DND-41 (cell line): ENCODE data around the gene GABRA1.

Source experiments
- ATAC-seq: fragments of 200-7000 bp; cut with Tn5 transposase; 3 replicates; pipeline ENCODE4 v1.9.1; 2021; ENCODE audit warnings: low read depth; ENCODE audit not compliant: insufficient read depth
- DNase-seq: peaks from one replicate; pipeline ENCODE4 v3.0.0-alpha.2; 2020
- H2AFZ ChIP-seq: 2 replicates; pipeline ENCODE4 v1.6.0; 2012; ENCODE audit warnings: low read depth, low read length
- H3K27ac ChIP-seq: 2 replicates; pipeline ENCODE4 v1.5.1; 2012; ENCODE audit warnings: low read length, inconsistent platforms
- H3K27me3 ChIP-seq: fragments of 200-600 bp; sonication (generic); 2 replicates; pipeline ENCODE4 v1.6.0; 2012; ENCODE audit warnings: low read length, mild to moderate bottlenecking, inconsistent platforms; ENCODE audit not compliant: insufficient read depth, poor library complexity
- H3K36me3 ChIP-seq: 2 replicates; pipeline ENCODE4 v1.5.1; 2012; ENCODE audit warnings: low read length, inconsistent platforms; ENCODE audit not compliant: insufficient read depth
- H3K4me1 ChIP-seq: 2 replicates; pipeline ENCODE4 v1.5.1; 2012; ENCODE audit warnings: mild to moderate bottlenecking, low read length; ENCODE audit not compliant: insufficient read depth
- H3K4me2 ChIP-seq: 2 replicates; pipeline ENCODE4 v1.6.0; 2012; ENCODE audit warnings: mild to moderate bottlenecking, moderate library complexity, low read length, inconsistent platforms; ENCODE audit not compliant: insufficient read depth
- H3K4me3 ChIP-seq, 2 experiments: fragments of 200-600 bp in 1 of 2; shearing (Covaris generic) in 1 of 2; 2 replicates each; pipeline ENCODE4 v1.5.1; 2012 to 2016; ENCODE audit warnings: inconsistent platforms in 2 of 2, low read length in 2 of 2, mild to moderate bottlenecking in 2 of 2, low read depth in 1 of 2, moderate library complexity in 1 of 2
- H3K79me2 ChIP-seq: 2 replicates; pipeline ENCODE4 v1.6.0; 2012; ENCODE audit warnings: low read length, inconsistent platforms; ENCODE audit not compliant: insufficient read depth
- H3K9ac ChIP-seq: 2 replicates; pipeline ENCODE4 v1.6.0; 2012; ENCODE audit warnings: low read depth, mild to moderate bottlenecking, inconsistent platforms, low read length, moderate library complexity
- H3K9me3 ChIP-seq: 2 replicates; pipeline ENCODE4 v1.5.1; 2012; ENCODE audit warnings: low read length, moderate library complexity, mild to moderate bottlenecking, inconsistent platforms; ENCODE audit not compliant: insufficient read depth, severe bottlenecking
- H4K20me1 ChIP-seq: 2 replicates; pipeline ENCODE4 v1.6.0; 2012; ENCODE audit warnings: low read length; ENCODE audit not compliant: insufficient read depth
- EZH2 ChIP-seq: IDR thresholded peaks from 3 replicates; pipeline ENCODE4 v1.6.1; 2012; ENCODE audit warnings: borderline replicate concordance, low read depth, mild to moderate bottlenecking, moderate library complexity, low read length, inconsistent platforms; ENCODE audit not compliant: severe bottlenecking
- TF ChIP-seq, protein P1 (sequence below): IDR thresholded peaks from 2 replicates; pipeline ENCODE4 v1.5.1; 2012; ENCODE audit warnings: borderline replicate concordance, low read length, moderate library complexity, mild to moderate bottlenecking; ENCODE audit not compliant: poor library complexity, severe bottlenecking; ENCODE audit errors: extremely low read depth

Gene GABRA1

DNA sequence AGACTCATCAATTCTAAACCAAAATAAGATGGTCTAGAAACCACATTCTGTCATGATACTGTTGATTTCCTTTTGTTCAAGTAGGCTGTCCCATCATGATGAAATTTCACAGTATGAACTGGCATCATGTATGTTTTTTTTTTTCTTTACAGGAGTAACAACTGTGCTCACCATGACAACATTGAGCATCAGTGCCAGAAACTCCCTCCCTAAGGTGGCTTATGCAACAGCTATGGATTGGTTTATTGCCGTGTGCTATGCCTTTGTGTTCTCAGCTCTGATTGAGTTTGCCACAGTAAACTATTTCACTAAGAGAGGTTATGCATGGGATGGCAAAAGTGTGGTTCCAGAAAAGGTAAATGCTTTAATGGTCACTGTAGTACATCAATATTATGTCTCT is 47.6 kb downstream of the GABRA1 start:
- no peak overlapping the region for H3K27ac ChIP-seq
- no peaks in the 10 kb centered on the region for H3K36me3 ChIP-seq
- TF ChIP-seq EZH2 = no peak
- TF ChIP-seq, protein P1, sequence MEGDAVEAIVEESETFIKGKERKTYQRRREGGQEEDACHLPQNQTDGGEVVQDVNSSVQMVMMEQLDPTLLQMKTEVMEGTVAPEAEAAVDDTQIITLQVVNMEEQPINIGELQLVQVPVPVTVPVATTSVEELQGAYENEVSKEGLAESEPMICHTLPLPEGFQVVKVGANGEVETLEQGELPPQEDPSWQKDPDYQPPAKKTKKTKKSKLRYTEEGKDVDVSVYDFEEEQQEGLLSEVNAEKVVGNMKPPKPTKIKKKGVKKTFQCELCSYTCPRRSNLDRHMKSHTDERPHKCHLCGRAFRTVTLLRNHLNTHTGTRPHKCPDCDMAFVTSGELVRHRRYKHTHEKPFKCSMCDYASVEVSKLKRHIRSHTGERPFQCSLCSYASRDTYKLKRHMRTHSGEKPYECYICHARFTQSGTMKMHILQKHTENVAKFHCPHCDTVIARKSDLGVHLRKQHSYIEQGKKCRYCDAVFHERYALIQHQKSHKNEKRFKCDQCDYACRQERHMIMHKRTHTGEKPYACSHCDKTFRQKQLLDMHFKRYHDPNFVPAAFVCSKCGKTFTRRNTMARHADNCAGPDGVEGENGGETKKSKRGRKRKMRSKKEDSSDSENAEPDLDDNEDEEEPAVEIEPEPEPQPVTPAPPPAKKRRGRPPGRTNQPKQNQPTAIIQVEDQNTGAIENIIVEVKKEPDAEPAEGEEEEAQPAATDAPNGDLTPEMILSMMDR = no peak
- no peak for ATAC-seq
- no peak overlapping the region for H3K9ac ChIP-seq
- H3K4me2 ChIP-seq = no peak overlapping the region
- no peaks in the 10 kb centered on the region for H3K9me3 ChIP-seq
- DNase-seq = no peak
- H2AFZ ChIP-seq = no peak overlapping the region
- no peaks in the 10 kb centered on the region for H3K4me1 ChIP-seq
- H4K20me1 ChIP-seq = no peaks in the 10 kb centered on the region
- H3K4me3 ChIP-seq = no peak overlapping the region
- no peaks in the 10 kb centered on the region for H3K27me3 ChIP-seq
- no peaks in the 10 kb centered on the region for H3K79me2 ChIP-seq

- H3K9me3 ChIP-seq = no peaks in the 10 kb centered on the region
- no peak overlapping the region for H3K27ac ChIP-seq
- H3K4me1 ChIP-seq = no peaks in the 10 kb centered on the region
- H3K9ac ChIP-seq = no peak overlapping the region
- no peak for DNase-seq
- no peaks in the 10 kb centered on the region for H3K27me3 ChIP-seq
- no peak overlapping the region for H3K4me2 ChIP-seq
- no peak overlapping the region for H2AFZ ChIP-seq
- H4K20me1 ChIP-seq = no peaks in the 10 kb centered on the region
- TF ChIP-seq, protein P1 = no peak
- no peak for TF ChIP-seq EZH2
- ATAC-seq = no peak
- no peaks in the 10 kb centered on the region for H3K79me2 ChIP-seq
- H3K36me3 ChIP-seq = no peaks in the 10 kb centered on the region
- H3K4me3 ChIP-seq = no peak overlapping the region
Observed at GRCh38 chr5:161897033-161897432, 49.1 kb downstream of the GABRA1 start.

DNA sequence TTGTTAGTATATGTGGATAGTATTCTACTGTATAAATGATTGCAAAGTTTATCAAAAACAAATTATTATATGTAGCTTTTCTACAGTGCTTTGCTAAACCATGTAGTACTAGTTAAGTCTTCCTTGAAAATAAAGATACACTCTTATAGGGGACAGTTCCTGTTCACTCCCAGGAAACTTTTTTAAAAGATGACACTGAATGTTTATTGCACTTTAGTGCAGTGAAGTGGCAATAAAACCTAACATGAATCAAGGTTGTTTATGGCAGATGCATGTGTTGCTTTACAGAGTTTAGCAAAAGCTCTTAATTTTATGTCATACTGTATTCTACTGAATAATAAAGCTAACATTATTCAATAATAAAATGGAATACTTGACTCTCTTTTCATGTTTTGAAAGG is 51.7 kb downstream of the GABRA1 start:
- H3K27me3 ChIP-seq = no peaks in the 10 kb centered on the region
- H3K27ac ChIP-seq = no peak overlapping the region
- DNase-seq (no peak), ATAC-seq (no peak)
- H3K79me2 ChIP-seq = no peaks in the 10 kb centered on the region
- no peak overlapping the region for H3K4me3 ChIP-seq
- no peaks in the 10 kb centered on the region for H3K9me3 ChIP-seq
- no peaks in the 10 kb centered on the region for H4K20me1 ChIP-seq
- no peak overlapping the region for H2AFZ ChIP-seq
- TF ChIP-seq, protein P1 = no peak
- TF ChIP-seq EZH2 = no peak
- H3K9ac ChIP-seq = no peak overlapping the region
- no peaks in the 10 kb centered on the region for H3K4me1 ChIP-seq
- H3K4me2 ChIP-seq = no peak overlapping the region
- no peaks in the 10 kb centered on the region for H3K36me3 ChIP-seq

- Histone ChIP-seq H3K36me3 (no peaks in the 10 kb centered on the region), H3K4me3 (no peak overlapping the region), H3K4me2 (no peak overlapping the region), H3K4me1 (no peaks in the 10 kb centered on the region), H3K9ac (no peak overlapping the region), H3K9me3 (no peaks in the 10 kb centered on the region), H4K20me1 (no peaks in the 10 kb centered on the region), H2AFZ (no peak overlapping the region), H3K27ac (no peak overlapping the region), H3K27me3 (no peaks in the 10 kb centered on the region), H3K79me2 (no peaks in the 10 kb centered on the region)
- TF ChIP-seq EZH2 = no peak
- TF ChIP-seq, protein P1 = no peak
- DNase-seq (no peak), ATAC-seq (no peak)
Observed at GRCh38 chr5:161900981-161901380, 53.1 kb downstream of the GABRA1 start.
